ENCODE results near the gene MARCKS.
"Not testable (repeated sequence)": the region's sequence is repeated elsewhere in the genome, so short reads cannot be mapped to it uniquely, and the experiment has no call there.

MARCKS gene

DNA sequence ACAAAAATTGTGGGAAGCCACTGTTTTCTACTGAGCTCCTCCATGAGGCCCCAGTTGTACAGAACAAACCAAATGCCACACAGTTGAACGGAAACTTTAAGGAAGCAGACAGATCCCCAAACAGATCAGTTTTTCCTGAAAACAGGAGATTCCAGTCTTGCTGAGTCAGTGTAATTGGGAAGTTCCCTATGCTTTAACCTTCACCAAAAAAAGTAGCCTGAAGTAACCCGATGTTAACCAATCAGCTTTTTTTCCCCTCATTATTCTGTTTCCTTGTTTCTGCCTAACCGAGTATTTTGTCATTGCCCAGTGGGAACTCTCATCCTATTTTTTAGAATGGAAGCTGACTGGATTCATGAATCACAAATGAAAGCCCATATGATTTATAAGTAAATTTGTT lies 36.7 kb downstream of the MARCKS start:
- Histone ChIP-seq H3K4me1 (ENCODE audit: control insufficient read depth, insufficient read depth, low read length) (no peaks in the 10 kb centered on the region), H3K4me3 (ENCODE audit: low read length) (no peak overlapping the region), H3K36me3 (ENCODE audit: control insufficient read depth, insufficient read depth, low read length) (no peaks in the 10 kb centered on the region), H3K9ac (ENCODE audit: low read length) (no peak overlapping the region), H3K9me3 (ENCODE audit: control insufficient read depth, low read length) (no peaks in the 10 kb centered on the region), H3K27me3 (ENCODE audit: control insufficient read depth, insufficient read depth, low read length) (no peaks in the 10 kb centered on the region)

- Histone ChIP-seq H3K36me3 (ENCODE audit: control insufficient read depth, insufficient read depth, low read length) (no peaks in the 10 kb centered on the region), H3K9ac (ENCODE audit: low read length) (no peak overlapping the region), H3K4me1 (ENCODE audit: control insufficient read depth, insufficient read depth, low read length) (no peaks in the 10 kb centered on the region), H3K9me3 (ENCODE audit: control insufficient read depth, low read length) (no peaks in the 10 kb centered on the region), H3K27me3 (ENCODE audit: control insufficient read depth, insufficient read depth, low read length) (no peaks in the 10 kb centered on the region), H3K4me3 (ENCODE audit: low read length) (no peak overlapping the region)
Measured at GRCh38 chr6:113894712-113895674, 37.8 kb downstream of the MARCKS start.

- Histone ChIP-seq H3K36me3 (ENCODE audit: control insufficient read depth, insufficient read depth, low read length) (no peaks in the 10 kb centered on the region), H3K4me1 (ENCODE audit: control insufficient read depth, insufficient read depth, low read length) (peaks cover 7% of the 10 kb centered on the region), H3K9ac (ENCODE audit: low read length) (no peak overlapping the region), H3K9me3 (ENCODE audit: control insufficient read depth, low read length) (no peaks in the 10 kb centered on the region), H3K27me3 (ENCODE audit: control insufficient read depth, insufficient read depth, low read length) (no peaks in the 10 kb centered on the region), H3K4me3 (ENCODE audit: low read length) (no peak overlapping the region)
Measured at GRCh38 chr6:113901482-113901881, 44.3 kb downstream of the MARCKS start.

- no peak overlapping the region for H3K9ac ChIP-seq (ENCODE audit: low read length)
Measured at GRCh38 chr6:113903666-113904330, 46.7 kb downstream of the MARCKS start.

GRCh38 chr6:113907102-113907815 lies 50.1 kb downstream of the MARCKS start:
- H3K36me3 ChIP-seq (ENCODE audit: control insufficient read depth, insufficient read depth, low read length): no peaks in the 10 kb centered on the region

More at GRCh38 chr6:113903666-113904330, 46.7 kb downstream of the MARCKS start:
- Histone ChIP-seq H3K4me1 (ENCODE audit: control insufficient read depth, insufficient read depth, low read length) (peaks cover 7% of the 10 kb centered on the region), H3K4me3 (ENCODE audit: low read length) (no peak overlapping the region), H3K27me3 (ENCODE audit: control insufficient read depth, insufficient read depth, low read length) (no peaks in the 10 kb centered on the region), H3K36me3 (ENCODE audit: control insufficient read depth, insufficient read depth, low read length) (no peaks in the 10 kb centered on the region), H3K9me3 (ENCODE audit: control insufficient read depth, low read length) (no peaks in the 10 kb centered on the region)

DNA sequence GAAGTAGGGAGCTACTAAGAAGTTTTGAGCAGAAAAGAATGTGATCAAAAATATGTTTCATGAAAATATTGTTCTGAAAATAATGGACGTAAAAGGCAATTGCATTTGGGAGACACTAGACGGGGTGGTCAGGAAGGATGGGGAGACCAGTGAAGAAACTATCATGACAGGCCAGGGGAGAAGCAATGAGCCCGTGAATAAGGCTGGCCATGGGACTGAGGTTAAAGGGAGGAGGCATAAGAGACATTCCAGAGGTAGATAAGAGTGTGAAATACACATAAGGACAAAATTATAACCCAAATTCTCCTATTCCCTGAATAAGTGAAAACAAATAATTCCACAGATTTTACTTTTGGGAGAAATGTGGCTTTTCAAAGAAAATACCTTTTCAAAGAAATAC lies 51.7 kb downstream of the MARCKS start:
- H3K9ac ChIP-seq (ENCODE audit: low read length): no peak overlapping the region
- no peak overlapping the region for H3K4me3 ChIP-seq (ENCODE audit: low read length)
- H3K9me3 ChIP-seq (ENCODE audit: control insufficient read depth, low read length): no peaks in the 10 kb centered on the region
- H3K27me3 ChIP-seq (ENCODE audit: control insufficient read depth, insufficient read depth, low read length): no peaks in the 10 kb centered on the region
- H3K36me3 ChIP-seq (ENCODE audit: control insufficient read depth, insufficient read depth, low read length): no peaks in the 10 kb centered on the region
- H3K4me1 ChIP-seq (ENCODE audit: control insufficient read depth, insufficient read depth, low read length): peaks cover 6% of the 10 kb centered on the region

More at GRCh38 chr6:113907102-113907815, 50.1 kb downstream of the MARCKS start:
- Histone ChIP-seq H3K9ac (ENCODE audit: low read length) (no peak overlapping the region), H3K4me3 (ENCODE audit: low read length) (no peak overlapping the region), H3K9me3 (ENCODE audit: control insufficient read depth, low read length) (no peaks in the 10 kb centered on the region), H3K4me1 (ENCODE audit: control insufficient read depth, insufficient read depth, low read length) (peaks cover 7% of the 10 kb centered on the region), H3K27me3 (ENCODE audit: control insufficient read depth, insufficient read depth, low read length) (no peaks in the 10 kb centered on the region)

- Histone ChIP-seq H3K9ac (ENCODE audit: low read length) (no peak overlapping the region), H3K27me3 (ENCODE audit: control insufficient read depth, insufficient read depth, low read length) (no peaks in the 10 kb centered on the region), H3K9me3 (ENCODE audit: control insufficient read depth, low read length) (no peaks in the 10 kb centered on the region), H3K4me3 (ENCODE audit: low read length) (no peak overlapping the region), H3K4me1 (ENCODE audit: control insufficient read depth, insufficient read depth, low read length) (peaks cover under 1% of the 10 kb centered on the region), H3K36me3 (ENCODE audit: control insufficient read depth, insufficient read depth, low read length) (no peaks in the 10 kb centered on the region)
Measured at GRCh38 chr6:113909224-113909856, 52.2 kb downstream of the MARCKS start.

GRCh38 chr6:113910285-113910684 lies 53.1 kb downstream of the MARCKS start:
- H3K9me3 ChIP-seq (ENCODE audit: control insufficient read depth, low read length); H3K4me3 ChIP-seq (ENCODE audit: low read length); H3K36me3 ChIP-seq (ENCODE audit: control insufficient read depth, insufficient read depth, low read length); H3K9ac ChIP-seq (ENCODE audit: low read length); H3K27me3 ChIP-seq (ENCODE audit: control insufficient read depth, insufficient read depth, low read length); H3K4me1 ChIP-seq (ENCODE audit: control insufficient read depth, insufficient read depth, low read length): not testable (repeated sequence)
